Parathyroid adenoma (tissue), 2 donors: ENCODE data around the gene KRTAP12-1.

ENCODE experiments used
- H2AFZ ChIP-seq: fragments of 300-600 bp; sonication (generic); one replicate; pipeline ENCODE4 v1.7.0; 2017; ENCODE audit warnings: antibody characterized with exemption, mild to moderate bottlenecking
- H3K27ac ChIP-seq: fragments of 300-600 bp; sonication (generic); one replicate; pipeline ENCODE4 v1.7.0; 2017
- H3K27me3 ChIP-seq: fragments of 300-600 bp; sonication (generic); one replicate; pipeline ENCODE4 v1.7.0; 2017; ENCODE audit warnings: low read length; ENCODE audit not compliant: control insufficient read depth, insufficient read depth
- H3K36me3 ChIP-seq: fragments of 300-600 bp; sonication (generic); one replicate; pipeline ENCODE4 v1.7.0; 2017; ENCODE audit warnings: low read length; ENCODE audit not compliant: control insufficient read depth, insufficient read depth
- H3K4me1 ChIP-seq: fragments of 300-600 bp; sonication (generic); one replicate; pipeline ENCODE4 v1.7.0; 2017; ENCODE audit warnings: control low read depth
- H3K4me2 ChIP-seq: fragments of 300-600 bp; sonication (generic); one replicate; pipeline ENCODE4 v1.7.0; 2017; ENCODE audit warnings: low read length
- H3K4me3 ChIP-seq: fragments of 300-600 bp; sonication (generic); one replicate; pipeline ENCODE4 v1.7.0; 2017; ENCODE audit warnings: low read depth, low read length
- H3K79me2 ChIP-seq: fragments of 300-600 bp; sonication (generic); one replicate; pipeline ENCODE4 v1.7.0; 2017; ENCODE audit warnings: control low read depth
- H3K9ac ChIP-seq: fragments of 300-600 bp; sonication (generic); one replicate; pipeline ENCODE4 v1.7.0; 2017; ENCODE audit warnings: mild to moderate bottlenecking
- H3K9me3 ChIP-seq: fragments of 300-600 bp; sonication (generic); one replicate; pipeline ENCODE4 v1.7.0; 2017; ENCODE audit warnings: low read length; ENCODE audit not compliant: control insufficient read depth
- CTCF ChIP-seq: fragments of 300-600 bp; sonication (generic); IDR thresholded peaks from one replicate; pipeline ENCODE4 v1.7.0; 2017; ENCODE audit warnings: antibody characterized with exemption, mild to moderate bottlenecking
- donor health status: primary hyperparathyroidism.

The KRTAP12-1 gene

GRCh38 chr21:44724196-44724595 is 42.2 kb upstream of the KRTAP12-1 start:
- Histone ChIP-seq H3K27ac (no peak overlapping the region), H3K79me2 (no peaks in the 10 kb centered on the region), H3K9ac (no peak overlapping the region), H2AFZ (no peak overlapping the region), H3K9me3 (no peaks in the 10 kb centered on the region), H3K4me1 (no peaks in the 10 kb centered on the region), H3K4me3 (no peak overlapping the region), H3K4me2 (no peak overlapping the region), H3K36me3 (no peaks in the 10 kb centered on the region), H3K27me3 (no peaks in the 10 kb centered on the region)
- no peak for TF ChIP-seq CTCF

GRCh38 chr21:44723177-44724131 is 41.5 kb upstream of the KRTAP12-1 start:
- Histone ChIP-seq H3K9me3 (no peaks in the 10 kb centered on the region), H2AFZ (no peak overlapping the region), H3K27me3 (no peaks in the 10 kb centered on the region), H3K79me2 (no peaks in the 10 kb centered on the region), H3K36me3 (no peaks in the 10 kb centered on the region), H3K4me2 (no peak overlapping the region), H3K4me1 (no peaks in the 10 kb centered on the region), H3K27ac (no peak overlapping the region), H3K9ac (no peak overlapping the region), H3K4me3 (no peak overlapping the region)
- TF ChIP-seq CTCF = no peak

DNA sequence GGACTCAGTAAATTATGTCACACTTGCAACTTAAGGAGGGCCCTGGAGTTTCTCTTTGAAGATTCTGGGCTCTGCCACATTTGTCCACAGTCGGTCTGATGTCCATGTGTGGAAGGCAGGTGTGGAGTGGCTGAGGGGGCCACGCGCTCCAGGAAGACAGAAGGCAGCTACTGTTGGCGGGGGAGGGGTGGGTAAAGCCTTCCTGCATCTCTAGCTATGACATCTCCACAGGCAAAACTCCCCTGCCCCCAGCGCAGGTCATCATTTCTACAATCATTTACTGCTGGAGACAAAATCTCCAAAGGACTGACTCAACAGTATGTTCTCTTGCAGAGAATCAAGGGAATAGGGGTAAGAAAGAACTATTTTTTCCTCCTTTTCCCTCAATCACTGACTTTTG is 40.8 kb upstream of the KRTAP12-1 start:
- Histone ChIP-seq H3K4me3 (no peak overlapping the region), H3K9me3 (no peaks in the 10 kb centered on the region), H3K79me2 (no peaks in the 10 kb centered on the region), H3K4me1 (no peaks in the 10 kb centered on the region), H3K4me2 (no peak overlapping the region), H2AFZ (no peak overlapping the region), H3K9ac (no peak overlapping the region), H3K36me3 (no peaks in the 10 kb centered on the region), H3K27me3 (no peaks in the 10 kb centered on the region), H3K27ac (no peak overlapping the region)
- TF ChIP-seq CTCF = no peak

DNA sequence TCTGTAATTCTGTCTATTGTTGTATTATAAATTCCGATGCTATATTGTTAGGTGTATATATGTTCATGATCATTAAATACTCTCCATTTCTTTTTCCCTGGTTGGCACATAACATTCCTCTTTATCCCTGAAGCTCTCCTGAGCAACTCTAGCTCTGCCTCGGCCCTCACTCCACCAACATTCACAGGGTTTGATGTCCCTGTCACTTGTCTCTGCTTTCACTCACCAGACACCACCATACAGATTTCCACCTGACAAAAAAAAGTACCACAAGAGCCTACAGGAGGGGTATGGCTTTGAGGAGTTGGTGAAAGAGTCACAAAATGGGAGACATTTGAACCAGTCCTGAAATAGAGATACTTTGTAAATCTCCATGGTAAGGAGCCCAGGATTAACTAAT is 38.2 kb upstream of the KRTAP12-1 start:
- Histone ChIP-seq H3K9me3 (no peaks in the 10 kb centered on the region), H2AFZ (no peak overlapping the region), H3K36me3 (no peaks in the 10 kb centered on the region), H3K4me3 (no peak overlapping the region), H3K4me1 (no peaks in the 10 kb centered on the region), H3K4me2 (no peak overlapping the region), H3K79me2 (no peaks in the 10 kb centered on the region), H3K27ac (no peak overlapping the region), H3K27me3 (no peaks in the 10 kb centered on the region), H3K9ac (no peak overlapping the region)
- TF ChIP-seq CTCF = no peak

DNA sequence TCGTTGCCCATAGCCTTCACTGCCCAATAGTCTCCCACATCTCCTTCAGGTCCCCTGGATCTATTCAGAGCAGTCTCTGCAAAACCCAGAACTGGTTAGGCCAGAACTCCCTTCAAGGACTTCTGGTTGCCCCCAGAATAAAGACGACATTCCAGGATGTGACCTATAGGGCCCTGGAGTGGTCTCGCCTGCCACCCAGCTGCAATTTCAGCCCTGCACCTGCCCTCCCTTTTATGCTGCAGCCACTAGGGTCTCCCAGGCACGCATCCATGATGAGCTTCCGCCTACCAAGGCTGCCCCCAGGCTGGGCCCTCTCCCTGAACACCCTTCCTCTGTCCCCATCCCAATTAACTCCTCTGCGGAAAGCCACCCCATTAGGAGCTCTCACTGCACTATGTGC is 36.6 kb upstream of the KRTAP12-1 start:
- no peak overlapping the region for H3K9ac ChIP-seq
- H3K36me3 ChIP-seq = no peaks in the 10 kb centered on the region
- no peak overlapping the region for H3K4me3 ChIP-seq
- H3K4me2 ChIP-seq = no peak overlapping the region
- H3K27ac ChIP-seq = no peak overlapping the region
- no peak overlapping the region for H2AFZ ChIP-seq
- H3K79me2 ChIP-seq = no peaks in the 10 kb centered on the region
- H3K9me3 ChIP-seq = no peaks in the 10 kb centered on the region
- H3K27me3 ChIP-seq = no peaks in the 10 kb centered on the region
- no peaks in the 10 kb centered on the region for H3K4me1 ChIP-seq
- no peak for TF ChIP-seq CTCF
